HFF-Myc (cell line): ENCODE results near the gene KCNH1.
"Not testable (repeated sequence)": the region's sequence is repeated elsewhere in the genome, so short reads cannot be mapped to it uniquely, and the experiment has no call there.

ENCODE experiments used
- DNase-seq: peaks from one replicate; pipeline ENCODE4 v3.0.0-alpha.2; 2011; ENCODE audit warnings: low read depth; ENCODE audit errors: extremely low read depth
- H3K4me3 ChIP-seq: replicated peaks from 2 replicates; pipeline ENCODE4 v1.5.1; 2011; ENCODE audit warnings: low read depth, mild to moderate bottlenecking, control low read depth, low read length
- CTCF ChIP-seq: IDR thresholded peaks from 2 replicates; pipeline ENCODE4 v1.5.1; 2012; ENCODE audit warnings: mild to moderate bottlenecking, low read depth, low read length, control low read depth; ENCODE audit errors: missing control alignments

The KCNH1 gene

GRCh38 chr1:210677533-210677932 is 456.4 kb downstream of the KCNH1 start:
- TF ChIP-seq CTCF: no peak
- H3K4me3 ChIP-seq: no peak overlapping the region
- no peak for DNase-seq

GRCh38 chr1:210676539-210676938 is 457.4 kb downstream of the KCNH1 start:
- no peak overlapping the region for H3K4me3 ChIP-seq
- DNase-seq: no peak
- TF ChIP-seq CTCF: no peak

GRCh38 chr1:210674151-210674550 is 459.8 kb downstream of the KCNH1 start:
- no peak for TF ChIP-seq CTCF
- DNase-seq: no peak
- no peak overlapping the region for H3K4me3 ChIP-seq

- TF ChIP-seq CTCF: no peak
- no peak for DNase-seq
- no peak overlapping the region for H3K4me3 ChIP-seq
Measured at GRCh38 chr1:210669951-210670350, 464.0 kb downstream of the KCNH1 start.

- DNase-seq: no peak
- TF ChIP-seq CTCF: no peak
- no peak overlapping the region for H3K4me3 ChIP-seq
Measured at GRCh38 chr1:210663730-210664573, 470.0 kb downstream of the KCNH1 start.

- no peak overlapping the region for H3K4me3 ChIP-seq
- no peak for DNase-seq
- no peak for TF ChIP-seq CTCF
Measured at GRCh38 chr1:210662291-210663050, 471.5 kb downstream of the KCNH1 start.

- DNase-seq, H3K4me3 ChIP-seq: not testable (repeated sequence)
Measured at GRCh38 chr1:210661520-210661919, 472.4 kb downstream of the KCNH1 start.
